Measurements from ENCODE around the gene FANCB.
A peak's percentile ranks its signal among the peaks of the same experiment; 100 is the strongest.

The FANCB gene

DNA sequence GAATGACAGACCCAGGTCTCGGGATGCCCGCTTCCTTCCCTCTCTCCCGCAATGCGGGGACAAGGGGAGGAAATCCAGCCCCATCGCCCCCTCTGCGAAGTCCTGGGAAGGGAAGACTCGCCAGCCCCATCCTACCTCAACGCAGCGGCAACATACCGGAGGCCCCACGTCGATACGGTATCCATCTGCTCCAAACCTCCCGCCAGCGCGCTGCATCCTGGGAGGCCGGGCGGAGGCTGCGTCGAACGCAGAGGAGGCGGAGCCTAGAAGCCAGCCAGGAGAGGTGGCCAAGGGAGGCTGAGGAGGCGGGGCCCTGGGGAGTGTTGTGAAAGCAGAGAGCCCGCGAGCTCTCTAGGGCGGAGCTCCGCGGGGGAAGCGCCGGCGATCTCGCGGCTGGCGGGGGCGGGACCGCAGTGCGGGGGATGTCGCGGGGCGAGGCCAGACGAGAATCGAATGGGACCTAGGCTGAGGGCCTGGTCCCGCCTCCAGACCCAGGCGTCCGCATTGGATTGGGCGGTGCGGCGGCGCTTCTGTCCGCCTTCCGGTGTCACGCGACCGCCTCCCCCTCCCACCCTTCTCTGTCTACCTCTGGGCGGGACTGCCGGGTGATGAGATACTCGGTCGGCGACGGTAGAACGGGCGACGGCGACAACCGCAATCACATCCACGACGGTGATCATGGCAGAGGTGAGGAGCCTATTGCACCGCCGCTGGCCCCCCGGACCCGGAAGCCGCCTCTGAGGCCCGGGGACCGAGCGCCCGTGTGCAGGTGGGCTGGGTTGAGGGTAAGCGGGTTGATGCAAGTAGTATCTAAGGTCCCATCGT is at the start of gene FANCB, which contains the start of gene MOSPD2:
FANCB (minus strand) TSS at position 219 of the 825 bp plus-strand sequence. CDS start 7,559 bp downstream, outside the sequence.
MOSPD2 (plus strand) TSS at position 571 of the 825 bp plus-strand sequence; CDS start at position 679, 108 bp downstream.
- peak; percentile 95 for DNase-seq

DNA sequence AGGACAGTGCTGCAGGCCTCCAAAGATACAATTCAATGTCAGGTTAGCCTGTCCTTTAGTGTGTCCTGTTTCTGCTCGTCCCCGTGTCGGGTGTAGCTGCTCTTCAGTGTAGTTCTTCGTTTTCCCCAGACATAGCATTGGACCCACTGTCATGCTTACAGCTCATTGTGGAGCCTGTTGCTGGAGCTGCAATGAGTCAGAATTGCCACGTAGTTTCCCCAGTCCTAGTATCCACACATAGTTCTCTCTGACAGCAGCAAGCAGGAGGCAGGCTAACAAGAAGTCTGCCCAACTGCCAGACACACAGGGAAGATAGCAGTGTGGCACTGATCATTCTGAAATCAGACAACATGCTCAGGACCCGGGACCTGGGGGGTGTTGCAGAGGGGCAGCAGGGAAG is 49.6 kb upstream of the FANCB start:
- no peak for DNase-seq

DNA sequence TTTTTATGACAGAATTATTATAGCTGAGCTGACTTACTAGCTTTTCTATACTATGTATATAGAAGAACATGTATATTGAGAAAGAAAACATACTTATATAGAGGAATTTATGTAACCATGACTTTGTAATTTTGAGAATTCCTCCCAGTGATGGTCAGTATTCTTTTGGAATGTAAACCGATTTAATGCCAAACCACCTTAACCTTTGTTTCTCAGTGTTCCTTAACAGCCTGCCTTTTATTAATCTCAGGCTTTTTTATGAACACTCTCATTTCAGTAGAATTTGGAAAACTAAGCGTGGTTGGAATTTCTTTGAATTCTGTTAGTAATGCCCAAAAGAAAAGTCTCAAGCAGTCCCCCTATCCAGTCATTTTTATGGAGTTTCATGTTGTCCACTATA is 47.3 kb upstream of the FANCB start:
- no peak for DNase-seq

DNA sequence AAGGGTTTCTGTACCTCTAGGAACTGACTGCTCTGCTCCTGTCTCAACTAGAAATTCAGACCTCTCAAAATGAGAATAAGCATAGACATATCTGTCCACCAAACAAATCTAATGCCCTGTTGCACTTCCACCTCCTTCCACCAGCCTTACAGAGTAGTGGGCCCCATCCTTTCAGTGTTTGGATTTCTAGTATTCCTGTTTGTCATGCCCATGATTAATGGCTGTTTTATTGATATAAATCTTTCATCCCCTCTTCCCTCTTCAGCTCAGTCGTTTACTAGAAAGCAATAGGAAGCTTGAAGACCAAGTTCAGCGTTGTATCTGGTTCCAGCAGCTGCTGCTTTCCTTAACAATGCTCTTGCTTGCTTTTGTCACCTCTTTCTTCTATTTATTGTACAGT is 46.5 kb upstream of the FANCB start:
- no peak for DNase-seq

DNA sequence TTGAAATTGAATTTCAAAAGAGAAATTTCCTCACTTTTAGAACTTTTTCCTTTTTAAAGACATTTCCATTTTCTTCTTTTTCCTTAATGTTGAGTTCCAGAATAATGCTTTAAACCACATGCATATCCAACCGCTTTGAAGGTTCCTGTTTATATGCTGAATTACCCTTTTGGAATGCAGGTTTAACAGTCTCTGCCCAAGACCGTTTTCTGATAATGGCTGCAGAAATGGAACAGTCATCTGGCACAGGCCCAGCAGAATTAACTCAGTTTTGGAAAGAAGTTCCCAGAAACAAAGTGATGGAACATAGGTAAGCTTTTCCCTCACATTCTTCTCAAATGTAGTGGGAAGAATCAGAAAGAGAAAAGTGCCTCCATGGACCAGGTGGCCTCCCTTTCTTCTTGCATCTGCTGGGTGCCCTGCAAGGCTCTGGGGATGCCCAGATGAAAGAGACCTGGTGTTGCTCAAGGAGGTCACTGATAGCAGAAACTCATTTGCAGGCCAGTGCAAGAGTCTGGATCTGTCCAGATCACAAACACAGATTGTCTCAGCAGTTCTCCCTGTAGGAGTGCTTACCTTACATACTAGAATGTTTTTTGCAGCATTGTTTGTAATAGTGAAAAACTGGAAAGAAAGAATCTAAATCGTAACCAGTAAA is 43.3 kb upstream of the FANCB start:
- DNase-seq, result no peak

DNA sequence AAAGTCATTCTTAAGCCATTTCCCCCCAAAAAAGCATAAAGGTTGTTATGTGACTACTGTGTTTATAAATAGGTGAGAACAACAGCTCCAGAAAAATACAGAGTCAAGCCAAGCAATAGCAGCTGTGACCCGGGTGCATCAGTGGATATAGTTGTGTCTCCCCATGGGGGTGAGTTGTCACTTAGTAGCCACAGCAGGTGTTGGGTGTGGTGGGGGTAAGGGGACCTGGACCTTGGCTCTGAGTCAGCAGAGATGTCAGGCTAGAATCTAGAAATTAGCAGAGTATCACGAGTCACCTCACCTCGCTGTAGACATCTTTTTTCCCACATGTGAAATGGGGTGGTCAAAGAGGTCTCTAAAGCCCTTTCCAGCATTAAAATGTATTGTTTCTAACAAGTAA is 42.7 kb upstream of the FANCB start:
- DNase-seq, result no peak

DNA sequence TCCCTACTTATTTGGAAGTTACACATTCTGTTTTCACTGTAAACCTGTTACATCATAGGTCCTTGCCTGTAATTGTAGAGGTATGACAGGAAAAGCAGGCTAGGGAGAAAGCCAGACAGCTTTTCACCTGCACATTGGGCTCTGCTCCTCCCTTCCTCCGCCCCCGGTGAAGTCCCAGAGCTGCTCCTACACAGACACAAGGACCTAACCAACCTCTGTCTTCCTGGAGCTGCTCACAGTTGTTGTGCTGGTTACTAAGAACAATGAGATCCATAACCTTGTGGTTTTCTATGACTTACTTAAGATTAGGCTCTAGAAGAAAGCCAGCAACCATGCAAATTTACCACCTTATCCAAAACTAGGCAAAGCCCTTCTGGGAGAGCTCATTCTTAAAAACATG is 40.4 kb upstream of the FANCB start:
- no peak for DNase-seq

DNA sequence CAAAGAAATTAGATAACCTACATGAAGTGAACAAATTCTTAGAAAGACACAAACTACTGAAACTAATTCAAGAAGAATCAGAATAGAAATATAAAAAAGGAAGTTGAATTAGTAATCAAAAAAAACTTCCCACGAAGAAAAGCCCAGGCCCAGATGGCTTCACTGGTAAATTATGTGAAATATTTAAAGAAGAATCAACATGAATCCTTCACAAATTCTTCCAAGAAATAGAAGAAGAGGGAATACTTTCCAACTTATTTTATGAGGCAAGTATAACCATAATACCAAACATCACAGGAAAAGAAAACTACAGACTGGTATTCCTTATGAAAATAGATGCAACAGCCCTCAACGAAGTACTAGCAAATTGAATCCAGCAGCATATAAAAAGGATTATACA is 31.0 kb upstream of the FANCB start:
- no peak for DNase-seq

DNA sequence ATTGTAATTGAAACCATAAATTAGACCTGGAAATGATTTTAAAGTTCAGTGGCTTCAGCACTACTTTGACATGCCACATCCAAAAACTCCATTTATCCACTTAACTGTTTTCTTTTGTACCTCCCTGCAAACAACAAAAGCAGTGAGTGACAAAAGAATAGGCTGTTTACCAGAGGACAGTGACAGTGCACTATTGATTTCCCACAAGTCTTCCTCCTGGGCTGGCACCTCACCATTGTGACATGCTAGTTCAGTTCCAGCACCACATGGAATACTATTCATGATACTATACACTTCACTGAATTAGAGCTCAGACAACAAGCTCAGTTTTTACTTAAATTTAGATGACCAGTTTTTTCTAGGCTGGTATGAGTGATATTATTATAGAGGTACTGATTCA is 29.7 kb upstream of the FANCB start:
- no peak for DNase-seq

DNA sequence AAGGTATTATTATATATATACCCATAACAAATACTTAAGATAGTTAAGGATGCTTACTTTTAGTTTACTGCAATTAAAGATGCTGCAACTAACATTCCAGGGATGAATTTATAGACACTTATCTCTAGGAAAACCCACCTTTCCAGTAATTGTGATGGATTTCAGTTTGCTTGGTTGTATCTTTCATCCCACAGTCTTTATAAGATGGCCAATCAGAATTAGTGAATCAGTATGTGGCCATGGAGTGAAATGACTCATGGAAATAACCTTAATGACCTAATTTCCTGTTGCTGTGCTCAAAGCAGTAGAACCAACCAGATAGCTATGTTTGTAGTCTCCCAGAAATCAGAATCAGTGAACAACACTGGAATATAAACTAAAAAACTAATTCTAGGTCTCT is 26.7 kb upstream of the FANCB start:
- DNase-seq, result no peak

DNA sequence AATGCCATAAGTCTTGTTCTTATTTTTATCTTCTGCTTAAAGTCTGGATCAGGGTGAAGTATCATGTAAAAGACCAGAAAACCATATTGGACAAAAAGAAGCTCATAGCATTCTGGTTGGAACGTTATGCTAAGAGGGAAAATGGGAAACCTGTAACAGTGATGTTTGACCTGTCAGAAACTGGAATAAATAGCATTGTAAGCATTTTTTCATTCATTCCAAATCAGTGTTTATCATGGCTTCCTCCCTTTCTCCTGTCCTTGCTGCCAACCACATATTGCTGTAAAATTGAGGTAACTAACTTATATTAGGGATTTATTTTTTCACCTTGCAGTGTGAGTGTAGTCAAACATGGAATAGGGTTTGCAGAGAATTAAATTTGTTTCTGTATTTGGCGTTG is 24.2 kb upstream of the FANCB start:
- DNase-seq, result no peak

DNA sequence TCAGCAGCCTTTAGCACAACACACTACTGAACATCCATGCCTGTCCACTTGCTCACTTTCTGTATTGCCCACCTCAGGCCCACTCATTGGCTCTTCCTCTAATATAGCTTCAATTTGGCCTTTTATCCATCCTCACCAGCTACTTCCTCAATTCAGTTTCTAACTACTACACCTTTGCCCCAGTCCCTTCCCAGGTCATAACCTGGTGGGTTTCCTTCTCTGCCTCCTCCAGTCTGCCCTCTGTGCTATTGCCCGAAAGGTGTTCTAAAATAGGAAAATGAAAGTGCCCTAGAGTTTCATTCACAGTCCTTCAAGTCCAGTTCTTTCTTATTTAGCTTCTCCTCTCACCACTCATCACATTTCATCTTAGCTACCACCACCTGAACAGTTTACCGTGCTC is 23.4 kb upstream of the FANCB start:
- DNase-seq, result no peak

DNA sequence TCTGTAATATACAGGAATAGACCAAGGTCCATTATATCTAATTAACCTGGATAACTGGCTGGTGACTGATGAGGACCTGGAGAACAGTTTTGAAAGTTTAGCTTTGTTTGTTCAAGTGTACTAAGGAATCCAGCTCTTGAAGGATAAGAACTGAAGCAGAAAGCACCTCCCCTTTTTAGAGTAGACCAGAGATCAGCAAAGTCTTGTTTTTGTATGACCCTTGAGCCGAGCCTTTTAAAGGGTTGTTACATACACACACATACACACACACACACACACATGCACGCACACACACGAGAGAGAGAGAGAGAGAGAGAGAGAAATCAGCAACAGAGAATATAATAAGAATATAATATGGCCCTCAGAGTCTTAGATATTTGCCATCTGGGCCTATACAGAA is 13.4 kb upstream of the FANCB start:
- no peak for DNase-seq

DNA sequence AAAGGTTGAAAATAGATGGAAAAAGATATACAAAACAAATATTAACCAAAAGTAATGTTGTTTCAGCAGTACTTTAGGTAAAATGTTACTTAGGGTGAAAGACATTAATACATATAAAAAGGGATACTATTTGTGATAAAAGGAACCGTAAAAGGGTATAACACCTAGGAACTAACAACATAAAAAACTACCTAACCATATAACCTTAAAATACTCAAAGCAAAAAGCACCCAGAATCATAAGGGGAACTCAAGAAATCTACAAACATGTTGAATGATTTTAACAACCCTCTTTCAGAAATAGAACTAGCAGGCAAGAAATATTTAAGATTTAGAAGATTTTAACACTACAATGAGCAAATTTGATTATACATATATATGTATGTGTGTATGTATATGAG is 11.8 kb upstream of the FANCB start:
- DNase-seq, result no peak

DNA sequence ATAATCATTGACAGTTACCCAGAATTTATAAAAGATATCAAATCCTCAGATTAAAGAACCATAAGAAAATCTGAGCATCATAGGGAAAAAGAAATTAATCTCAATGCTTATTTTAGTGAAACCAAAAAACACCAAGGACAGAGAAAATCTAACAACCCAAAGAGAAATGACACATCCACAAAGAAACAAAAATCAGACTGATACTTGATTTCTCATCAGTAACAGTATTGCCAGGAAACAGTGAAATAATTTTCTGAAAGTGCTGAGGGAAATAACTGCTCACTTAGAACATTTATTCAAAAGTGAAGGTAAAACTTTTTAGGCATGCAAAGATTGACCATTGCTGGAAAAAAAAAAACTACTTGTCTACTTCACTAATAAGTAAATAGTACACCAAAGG is 11.0 kb upstream of the FANCB start:
- no peak for DNase-seq

DNA sequence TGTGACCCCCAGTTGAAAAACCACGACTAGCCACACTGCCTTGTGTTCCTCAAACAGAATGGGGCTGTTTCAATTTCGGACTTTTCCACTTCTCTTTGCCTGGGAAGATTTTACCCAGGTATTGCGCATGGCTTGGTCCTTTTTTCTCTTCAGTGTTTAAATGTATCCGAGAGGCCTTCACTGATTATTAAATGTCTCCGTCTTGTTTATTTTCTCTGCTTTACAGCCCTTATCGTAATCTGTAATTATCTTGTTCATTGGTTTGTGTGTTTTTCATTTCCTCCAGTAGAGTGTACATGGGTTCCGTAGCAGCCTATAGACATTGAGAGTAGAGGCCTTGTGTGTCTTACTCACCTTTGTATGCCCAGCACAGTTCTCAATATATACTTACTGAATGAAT is 2.8 kb upstream of the FANCB start:
- DNase-seq, result no peak

DNA sequence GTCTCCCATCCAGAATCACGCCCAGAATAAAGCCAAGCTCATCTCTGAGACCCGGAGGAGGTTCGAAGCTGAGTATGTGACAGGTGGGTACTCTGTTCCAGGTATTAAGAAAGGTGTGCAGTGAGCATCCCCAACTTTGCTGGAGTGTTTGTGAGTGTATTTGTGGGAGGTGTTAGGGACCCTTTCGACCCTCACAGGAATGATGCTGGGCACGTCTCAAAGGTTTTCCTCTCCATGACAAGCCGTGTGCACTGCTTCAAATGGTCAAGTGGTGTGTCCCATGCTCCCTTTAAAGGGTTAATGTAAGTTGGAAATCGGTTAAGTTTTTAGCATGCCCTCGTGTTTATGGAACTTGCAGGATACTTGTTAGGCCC is 794 bp upstream of the FANCB start:
- DNase-seq, result no peak

DNA sequence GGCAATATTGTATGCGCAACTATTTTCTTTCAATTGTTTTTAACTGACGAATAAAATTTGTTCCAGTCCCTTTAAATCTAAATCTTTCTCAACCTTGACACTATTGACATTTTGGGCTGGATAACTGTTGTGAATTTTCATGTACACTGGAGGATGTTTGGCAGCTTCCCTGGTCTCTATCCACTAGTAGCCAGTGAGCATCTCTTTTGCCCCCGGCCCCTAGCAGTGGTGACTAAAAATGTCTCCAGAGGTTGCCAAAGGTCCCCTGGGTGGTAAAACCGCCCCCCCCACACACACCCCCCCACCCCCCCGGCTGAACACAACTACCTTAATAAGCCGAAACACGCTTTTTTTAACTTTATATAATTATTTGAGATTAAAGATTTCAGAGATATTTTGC is 514 bp downstream of the FANCB start:
- no peak for DNase-seq

DNA sequence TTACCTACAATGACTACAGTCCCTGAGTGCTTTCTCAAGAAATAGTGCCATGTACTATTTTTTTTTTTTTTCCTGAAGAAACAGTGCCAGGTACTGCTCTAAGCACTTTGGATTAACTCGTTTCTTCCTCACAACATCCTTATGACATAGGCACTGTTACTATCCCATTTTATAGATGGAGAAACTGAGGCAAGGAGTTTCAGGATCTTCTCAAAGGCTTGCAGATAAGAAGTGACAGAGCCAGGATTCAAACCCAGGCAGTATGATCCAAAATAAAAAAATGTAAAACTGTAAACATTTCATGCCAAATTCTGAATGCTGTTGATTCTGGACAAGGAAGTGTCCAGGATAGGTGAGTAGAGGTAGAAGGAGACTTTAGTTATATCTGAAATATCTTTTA is 1.1 kb downstream of the FANCB start:
- DNase-seq, result no peak

DNA sequence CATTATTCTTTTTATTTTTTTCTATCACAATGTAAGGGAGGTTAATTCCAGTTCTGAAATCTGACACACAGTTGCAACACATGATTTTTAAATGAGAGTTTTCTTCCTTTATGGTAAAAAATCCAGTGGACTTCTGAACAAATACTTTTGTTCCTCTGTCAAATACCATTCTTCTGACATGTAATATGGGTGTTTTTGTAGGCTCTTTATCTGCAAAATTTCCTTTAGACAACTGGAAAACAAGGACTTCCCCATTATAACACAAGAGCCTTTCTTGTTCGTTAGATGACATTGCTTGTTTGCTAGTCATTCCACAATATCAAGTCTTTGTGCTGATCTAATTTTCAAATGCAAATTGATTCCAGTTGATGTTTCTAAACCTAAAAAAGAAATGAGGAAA is 7.7 kb downstream of the FANCB start:
- no peak for DNase-seq

DNA sequence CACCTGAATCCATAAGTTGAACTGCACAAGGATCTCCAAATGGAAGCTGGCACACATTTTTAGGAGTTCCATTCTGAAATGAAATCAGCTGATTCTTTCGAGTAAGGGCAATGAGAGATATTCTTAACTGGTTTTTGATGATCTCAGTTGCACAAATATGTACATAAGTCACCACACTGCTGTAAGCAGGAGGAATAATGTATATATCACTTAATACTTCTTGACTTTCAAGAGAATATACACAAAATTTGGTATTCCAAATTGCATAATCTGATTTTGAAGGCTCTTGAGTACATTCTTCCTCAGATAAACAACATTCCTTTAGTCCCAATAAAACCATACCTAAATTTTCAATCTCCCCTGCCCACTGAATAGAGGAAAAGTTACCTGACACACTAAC is 8.2 kb downstream of the FANCB start:
- DNase-seq, result no peak

DNA sequence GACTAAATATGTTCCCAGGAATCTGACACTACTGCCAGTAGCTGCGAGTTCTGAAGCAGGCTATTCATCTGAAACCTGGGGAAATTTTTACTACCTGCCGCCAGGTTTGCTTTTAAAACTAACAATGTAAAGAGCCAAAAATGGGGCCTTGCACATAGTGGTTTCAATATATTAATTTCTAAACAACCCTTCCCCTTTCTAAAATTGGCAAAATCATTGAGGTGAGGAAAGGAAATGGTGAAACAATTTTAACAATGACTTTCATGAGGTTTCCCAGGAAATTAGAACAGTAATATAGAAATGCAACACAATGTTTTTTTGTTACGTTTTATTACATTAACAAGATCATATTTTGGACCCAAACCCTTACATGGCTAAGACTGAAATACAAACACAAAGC is 21.3 kb downstream of the FANCB start:
- no peak for DNase-seq

DNA sequence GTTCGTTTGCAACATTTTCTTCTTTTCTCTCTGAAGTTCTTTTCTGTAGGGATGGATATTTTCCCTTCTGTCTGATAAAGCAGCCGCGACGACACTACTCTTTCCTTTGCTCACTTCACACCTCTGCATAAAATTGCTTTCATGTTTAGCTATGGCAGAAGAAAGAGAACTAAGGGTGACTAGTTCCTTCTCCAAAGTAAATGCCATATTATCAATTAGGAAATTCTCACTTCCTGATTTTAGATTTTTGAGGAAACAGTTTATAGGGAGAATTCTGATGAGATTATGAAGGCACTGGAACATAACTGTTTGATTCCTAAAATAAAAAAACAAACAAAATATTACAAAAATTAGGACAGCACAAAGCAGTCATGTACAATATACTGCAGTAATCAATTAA is 29.2 kb downstream of the FANCB start:
- DNase-seq, result no peak

DNA sequence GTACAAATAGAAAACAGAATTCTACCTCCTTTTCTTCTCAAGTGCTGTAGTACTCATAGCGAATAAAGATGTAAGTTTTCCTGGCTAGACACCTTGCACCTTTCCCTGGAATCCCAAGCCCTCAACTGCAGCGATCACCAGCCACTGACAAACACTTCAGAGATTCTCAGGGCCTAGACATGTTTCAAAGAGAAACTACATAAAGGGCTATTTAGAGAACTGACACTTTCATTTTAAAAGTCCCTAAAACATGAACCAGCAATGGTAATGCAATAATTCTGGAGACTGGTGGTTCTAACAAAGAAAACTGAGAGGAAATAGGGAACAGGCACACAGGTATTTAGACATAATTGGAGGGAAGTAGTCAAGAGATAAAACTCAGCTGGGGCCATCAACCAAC is 35.7 kb downstream of the FANCB start:
- no peak for DNase-seq

DNA sequence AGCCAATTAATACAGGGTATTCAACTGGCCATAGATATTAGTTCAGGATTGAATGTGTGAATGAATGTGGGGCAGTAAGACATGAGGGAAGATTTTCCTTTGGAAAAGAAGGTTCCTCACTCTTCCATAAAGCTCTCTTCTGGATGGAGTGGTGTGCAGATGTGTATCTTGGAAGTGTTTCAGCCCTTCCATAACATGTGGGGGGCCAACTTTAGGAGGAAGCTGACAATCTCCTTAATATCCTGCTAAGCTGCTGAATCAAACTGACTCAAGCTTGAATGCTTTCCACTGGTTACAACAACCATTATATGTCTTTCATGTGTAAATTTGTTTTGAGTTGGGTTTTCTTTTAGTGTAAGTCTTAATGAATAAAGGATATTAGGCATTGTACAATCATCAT is 40.3 kb downstream of the FANCB start:
- DNase-seq, result no peak

All from activated naive CD4-positive, alpha-beta T cell treated with Interleukin-2 at 50 U/mL for 16 hours (primary cell).